ENCODE results near the gene GPR6. TPM values are rescaled to one million over a fixed set of nuclear protein-coding genes. Genes with fewer than 3 reads are reported as not detected.

GPR6 gene
- total and polyA plus RNA-seq, 9 of the 15 experiments (the other 6 are each of a cell fraction or from before 2014, with no cell fraction given): not detected

DNA sequence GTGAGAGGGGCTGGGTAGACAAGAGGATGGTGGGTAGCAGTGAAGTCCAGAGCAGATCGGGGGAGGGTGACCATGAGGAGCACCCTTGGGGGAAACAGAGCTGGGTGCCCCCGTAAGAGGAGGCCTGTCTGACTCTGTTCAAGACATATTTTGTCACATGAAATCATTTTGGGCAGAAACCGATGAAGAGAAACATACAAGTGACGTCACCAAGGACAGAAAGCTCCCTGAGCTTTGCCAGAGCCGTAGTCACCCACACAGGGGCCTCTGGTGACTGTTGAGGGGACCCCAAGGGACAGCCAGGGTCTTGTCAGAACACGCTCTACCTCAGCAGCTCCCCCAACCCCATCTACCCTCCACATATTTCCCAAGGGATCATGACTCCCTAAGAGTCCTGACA lies 39.2 kb downstream of the GPR6 start:
- H3K9me1 ChIP-seq (ENCODE audit: control insufficient read depth, insufficient read depth, low read length): no peaks in the 10 kb centered on the region
- intact Hi-C loops (cut with micrococcal nuclease): no loop called here
- peaks cover 0 to 18% of the 10 kb centered on the region in 2 experiments; a peak in 2 of 5 replicates for H3K27me3 ChIP-seq (ENCODE audit: control insufficient read depth in 2 of 2, insufficient read depth in 2 of 2, low read length in 2 of 2)
- ATAC-seq (no peak), DNase-seq (ENCODE audit: extremely low read depth in 1 of 4, low spot score in 3 of 4) (no peak), FAIRE-seq (no peak)
- no peak overlapping the region for H3K4me2 ChIP-seq (ENCODE audit: insufficient read depth, low read length)
- CTCF ChIA-PET (ENCODE audit: low intra/inter-chr PET ratio): no interaction called here
- H3K9ac ChIP-seq (ENCODE audit: insufficient read depth in 1 of 2, low read depth in 2 of 2, low read length in 2 of 2): no peak overlapping the region; a peak in 1 of 4 replicates
- H3K79me2 ChIP-seq (ENCODE audit: control insufficient read depth, insufficient read depth, low read length): no peaks in the 10 kb centered on the region
- H3K4me3 ChIP-seq: no peak overlapping the region
- POLR2A ChIA-PET: no interaction called here
- in situ Hi-C loops (cut with MboI): no loop called here
- H2AFZ ChIP-seq (ENCODE audit: low read depth, low read length): no peak overlapping the region
- BruUV-seq (replicated peaks): no TSS peak
- TF ChIP-seq NR1H2 (CRISPR knock-in tag; IDR thresholded peaks at IDR 0.05) (no peak), ATF1 (CRISPR knock-in tag; IDR thresholded peaks at IDR 0.05) (no peak), ATF1 (tag; IDR thresholded peaks at IDR 0.05) (peak; percentile 54; the same call in 1 of the 2 replicates)
- 1% methylated on average over 6 of the region's 6 CpGs for WGBS (ENCODE audit: insufficient coverage, low coverage, missing lambda C conversion rate)
- no peaks in the 10 kb centered on the region for H3K36me3 ChIP-seq (ENCODE audit: control insufficient read depth, insufficient read depth, low read length)
- no peaks in the 10 kb centered on the region for H3K9me3 ChIP-seq (replicated peaks; ENCODE audit: control insufficient read depth, insufficient read depth, low read depth, low read length)
- no peak overlapping the region for H3K27ac ChIP-seq (ENCODE audit: extremely low read depth, low read depth, low read length)
- no peaks in the 10 kb centered on the region for H4K20me1 ChIP-seq (replicated peaks; ENCODE audit: control insufficient read depth, insufficient read depth, low read length)
- no peaks in the 10 kb centered on the region for H3K4me1 ChIP-seq (replicated peaks in 1 of 2; ENCODE audit: control insufficient read depth in 2 of 2, insufficient read depth in 2 of 2, low read length in 2 of 2)

DNA sequence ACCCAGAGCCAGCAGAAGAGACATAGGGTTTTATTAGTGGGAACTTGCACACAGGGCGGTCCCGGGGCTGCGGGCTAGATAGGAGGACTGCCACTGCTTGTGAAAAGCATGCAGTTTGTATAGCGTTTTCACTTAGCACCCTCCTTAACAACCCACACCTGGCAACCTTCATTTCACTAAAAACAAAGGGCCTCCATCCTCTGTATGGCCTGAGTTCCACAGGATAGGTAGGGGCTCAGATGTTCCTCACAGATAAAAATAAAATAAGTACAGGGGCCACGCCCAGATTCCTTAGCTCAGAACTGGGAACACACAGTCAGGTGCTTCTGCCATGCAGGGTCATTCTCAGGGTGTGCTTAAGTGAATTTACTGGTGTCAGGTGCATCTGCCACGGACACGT lies 39.8 kb downstream of the GPR6 start:
- Histone ChIP-seq H3K9me3 (replicated peaks; ENCODE audit: control insufficient read depth, insufficient read depth, low read depth, low read length) (no peaks in the 10 kb centered on the region), H2AFZ (ENCODE audit: low read depth, low read length) (no peak overlapping the region), H3K9ac (ENCODE audit: insufficient read depth in 1 of 2, low read depth in 2 of 2, low read length in 2 of 2) (no peak overlapping the region; a peak in 1 of 4 replicates), H3K27me3 (ENCODE audit: control insufficient read depth in 2 of 2, insufficient read depth in 2 of 2, low read length in 2 of 2) (peaks cover 0 to 18% of the 10 kb centered on the region in 2 experiments; a peak in 2 of 5 replicates), H3K9me1 (ENCODE audit: control insufficient read depth, insufficient read depth, low read length) (no peaks in the 10 kb centered on the region), H3K4me3 (no peak overlapping the region), H3K79me2 (ENCODE audit: control insufficient read depth, insufficient read depth, low read length) (no peaks in the 10 kb centered on the region), H3K36me3 (ENCODE audit: control insufficient read depth, insufficient read depth, low read length) (no peaks in the 10 kb centered on the region), H4K20me1 (replicated peaks; ENCODE audit: control insufficient read depth, insufficient read depth, low read length) (no peaks in the 10 kb centered on the region), H3K4me2 (ENCODE audit: insufficient read depth, low read length) (no peak overlapping the region), H3K27ac (ENCODE audit: extremely low read depth, low read depth, low read length) (no peak overlapping the region), H3K4me1 (replicated peaks in 1 of 2; ENCODE audit: control insufficient read depth in 2 of 2, insufficient read depth in 2 of 2, low read length in 2 of 2) (no peaks in the 10 kb centered on the region)
- ChIA-PET CTCF (ENCODE audit: low intra/inter-chr PET ratio) (no interaction called here), POLR2A (no interaction called here)
- intact Hi-C loops (cut with micrococcal nuclease) (no loop called here), in situ Hi-C loops (cut with MboI) (no loop called here)
- ATAC-seq: no peak
- DNase-seq (ENCODE audit: extremely low read depth in 1 of 4, low spot score in 3 of 4): no peak
- 0% methylated on average over 7 of the region's 7 CpGs for WGBS (ENCODE audit: insufficient coverage, low coverage, missing lambda C conversion rate)
- no peak for FAIRE-seq
- no TSS peak for BruUV-seq (replicated peaks)
- TF ChIP-seq CXXC5 (CRISPR knock-in tag; IDR thresholded peaks at IDR 0.05) (no peak), ZBTB1 (CRISPR knock-in tag; IDR thresholded peaks at IDR 0.05; ENCODE audit: borderline replicate concordance, low read depth) (no peak), ZNF23 (CRISPR knock-in tag; IDR thresholded peaks at IDR 0.05) (no peak), SETDB1 (IDR thresholded peaks at IDR 0.05; ENCODE audit: low read length) (no peak), BRD4 (IDR thresholded peaks at IDR 0.05) (no peak), SMARCA5 (IDR thresholded peaks at IDR 0.05) (no peak), ZNF3 (CRISPR knock-in tag; IDR thresholded peaks at IDR 0.05) (no peak), ZNF644 (tag; IDR thresholded peaks at IDR 0.05; ENCODE audit: low read depth) (no peak), FOSL1 (tag; conservative IDR thresholded peaks at IDR 0.05) (no peak), NFE2L1 (tag; IDR thresholded peaks at IDR 0.05; ENCODE audit: borderline replicate concordance, low read depth) (no peak), POLR3A (IDR thresholded peaks at IDR 0.05; ENCODE audit: borderline replicate concordance, extremely low read depth, insufficient read depth, insufficient read length) (no peak)
- TF ChIP-seq, protein P1, sequence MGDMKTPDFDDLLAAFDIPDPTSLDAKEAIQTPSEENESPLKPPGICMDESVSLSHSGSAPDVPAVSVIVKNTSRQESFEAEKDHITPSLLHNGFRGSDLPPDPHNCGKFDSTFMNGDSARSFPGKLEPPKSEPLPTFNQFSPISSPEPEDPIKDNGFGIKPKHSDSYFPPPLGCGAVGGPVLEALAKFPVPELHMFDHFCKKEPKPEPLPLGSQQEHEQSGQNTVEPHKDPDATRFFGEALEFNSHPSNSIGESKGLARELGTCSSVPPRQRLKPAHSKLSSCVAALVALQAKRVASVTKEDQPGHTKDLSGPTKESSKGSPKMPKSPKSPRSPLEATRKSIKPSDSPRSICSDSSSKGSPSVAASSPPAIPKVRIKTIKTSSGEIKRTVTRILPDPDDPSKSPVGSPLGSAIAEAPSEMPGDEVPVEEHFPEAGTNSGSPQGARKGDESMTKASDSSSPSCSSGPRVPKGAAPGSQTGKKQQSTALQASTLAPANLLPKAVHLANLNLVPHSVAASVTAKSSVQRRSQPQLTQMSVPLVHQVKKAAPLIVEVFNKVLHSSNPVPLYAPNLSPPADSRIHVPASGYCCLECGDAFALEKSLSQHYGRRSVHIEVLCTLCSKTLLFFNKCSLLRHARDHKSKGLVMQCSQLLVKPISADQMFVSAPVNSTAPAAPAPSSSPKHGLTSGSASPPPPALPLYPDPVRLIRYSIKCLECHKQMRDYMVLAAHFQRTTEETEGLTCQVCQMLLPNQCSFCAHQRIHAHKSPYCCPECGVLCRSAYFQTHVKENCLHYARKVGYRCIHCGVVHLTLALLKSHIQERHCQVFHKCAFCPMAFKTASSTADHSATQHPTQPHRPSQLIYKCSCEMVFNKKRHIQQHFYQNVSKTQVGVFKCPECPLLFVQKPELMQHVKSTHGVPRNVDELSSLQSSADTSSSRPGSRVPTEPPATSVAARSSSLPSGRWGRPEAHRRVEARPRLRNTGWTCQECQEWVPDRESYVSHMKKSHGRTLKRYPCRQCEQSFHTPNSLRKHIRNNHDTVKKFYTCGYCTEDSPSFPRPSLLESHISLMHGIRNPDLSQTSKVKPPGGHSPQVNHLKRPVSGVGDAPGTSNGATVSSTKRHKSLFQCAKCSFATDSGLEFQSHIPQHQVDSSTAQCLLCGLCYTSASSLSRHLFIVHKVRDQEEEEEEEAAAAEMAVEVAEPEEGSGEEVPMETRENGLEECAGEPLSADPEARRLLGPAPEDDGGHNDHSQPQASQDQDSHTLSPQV (IDR thresholded peaks at IDR 0.05): no peak
